GM18951 (cell line): ENCODE data around the gene IL3.
"Not testable (repeated sequence)": the region's sequence is repeated elsewhere in the genome, so short reads cannot be mapped to it uniquely, and the experiment has no call there.

ENCODE experiments used
- POLR2A ChIP-seq: IDR thresholded peaks from 4 replicates; pipeline ENCODE4 v1.6.1; 2011; ENCODE audit warnings: mild to moderate bottlenecking; ENCODE audit not compliant: insufficient read length, insufficient read depth; ENCODE audit errors: extremely low read depth
- in situ Hi-C: fragments of 300-500 bp; cut with MboI; formaldehyde crosslinking; loops from one replicate; pipeline ENCODE4 v1.12.0; 2022; ENCODE audit warnings: low sequenced_read_pairs, mixed read lengths, inconsistent platforms; ENCODE audit not compliant: unreplicated experiment

Gene IL3

GRCh38 chr5:132104556-132104955 is 44.1 kb downstream of the IL3 start:
- in situ Hi-C loops, result no loop called here
- TF ChIP-seq POLR2A, result no peak

DNA sequence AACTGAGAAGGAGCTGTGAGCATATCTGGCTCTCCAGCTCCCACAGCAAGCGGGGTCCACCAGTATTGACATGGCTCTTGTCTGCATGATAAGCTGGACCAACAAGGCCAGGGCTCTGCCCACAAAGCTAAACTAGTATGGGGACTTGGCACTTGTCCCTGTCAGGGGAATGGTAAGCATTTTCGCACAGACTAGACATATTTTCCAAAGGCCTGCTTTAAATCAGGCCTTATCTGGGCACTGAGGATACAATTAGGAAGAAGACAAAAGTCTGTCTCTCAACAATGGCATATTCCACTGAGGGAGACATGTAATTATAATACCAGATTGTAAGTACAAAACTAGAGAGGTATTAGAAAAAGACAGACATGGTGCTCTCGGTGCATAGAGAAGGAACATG is 45.2 kb downstream of the IL3 start:
- no peak for TF ChIP-seq POLR2A
- in situ Hi-C loops, result no loop called here

DNA sequence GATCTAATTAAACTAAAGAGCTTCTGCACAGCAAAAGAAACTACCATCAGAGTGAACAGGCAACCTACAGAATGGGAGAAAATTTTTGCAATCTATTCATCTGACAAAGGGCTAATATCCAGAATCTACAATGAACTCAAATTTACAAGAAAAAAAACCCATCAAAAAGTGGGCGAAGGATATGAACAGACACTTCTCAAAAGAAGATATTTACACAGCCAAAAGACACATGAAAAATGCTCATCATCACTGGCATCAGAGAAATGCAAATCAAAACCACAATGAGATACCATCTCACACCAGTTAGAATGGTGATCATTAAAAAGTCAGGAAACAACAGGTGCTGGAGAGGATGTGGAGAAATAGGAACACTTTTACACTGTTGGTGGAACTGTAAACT is 48.0 kb downstream of the IL3 start:
- in situ Hi-C loops, result not testable (repeated sequence)

DNA sequence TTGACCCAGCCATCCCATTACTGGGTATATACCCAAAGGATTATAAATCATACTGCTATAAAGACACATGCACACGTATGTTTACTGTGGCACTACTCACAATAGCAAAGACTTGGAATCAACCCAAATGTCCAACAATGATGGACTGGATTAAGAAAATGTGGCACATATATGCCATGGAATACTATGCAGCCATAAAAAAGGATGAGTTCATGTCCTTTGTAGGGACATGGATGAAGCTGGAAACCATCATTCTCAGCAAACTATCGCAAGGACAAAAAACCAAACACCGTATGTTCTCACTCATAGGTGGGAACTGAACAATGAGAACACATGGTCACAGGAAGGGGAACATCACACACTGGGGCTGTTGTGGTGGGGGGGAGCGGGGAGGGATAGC is 48.5 kb downstream of the IL3 start:
- in situ Hi-C loops, result not testable (repeated sequence)

DNA sequence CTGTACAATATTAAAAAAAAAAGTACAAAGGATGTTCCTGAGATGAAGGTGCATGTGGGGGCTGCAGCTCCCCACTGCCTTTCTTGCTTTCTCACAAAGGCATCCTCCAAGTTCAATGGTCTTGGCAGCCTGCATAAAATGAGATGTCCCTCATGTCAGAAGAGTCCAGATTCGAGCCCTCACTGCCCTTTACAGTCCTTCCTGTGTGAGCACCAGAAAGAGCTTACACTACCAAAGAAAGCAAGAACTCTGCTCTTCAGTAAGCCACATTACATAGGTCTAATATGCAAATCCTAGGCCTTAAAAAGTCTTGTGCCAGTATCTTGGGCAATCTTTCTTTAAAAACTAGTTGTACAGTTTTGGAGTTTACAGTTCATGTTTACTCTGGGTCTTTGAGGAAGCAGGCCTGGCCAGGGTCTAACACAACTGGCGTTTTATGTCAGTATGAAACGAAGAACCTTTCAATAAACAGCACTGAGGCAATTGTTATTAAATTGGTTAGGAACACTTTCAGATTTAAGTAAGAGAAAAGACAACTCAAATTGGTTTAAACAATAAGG is 49.1 kb downstream of the IL3 start:
- no peak for TF ChIP-seq POLR2A
- in situ Hi-C loops, result no loop called here

GRCh38 chr5:132110195-132110594 is 49.7 kb downstream of the IL3 start:
- TF ChIP-seq POLR2A, result no peak
- in situ Hi-C loops, result no loop called here

DNA sequence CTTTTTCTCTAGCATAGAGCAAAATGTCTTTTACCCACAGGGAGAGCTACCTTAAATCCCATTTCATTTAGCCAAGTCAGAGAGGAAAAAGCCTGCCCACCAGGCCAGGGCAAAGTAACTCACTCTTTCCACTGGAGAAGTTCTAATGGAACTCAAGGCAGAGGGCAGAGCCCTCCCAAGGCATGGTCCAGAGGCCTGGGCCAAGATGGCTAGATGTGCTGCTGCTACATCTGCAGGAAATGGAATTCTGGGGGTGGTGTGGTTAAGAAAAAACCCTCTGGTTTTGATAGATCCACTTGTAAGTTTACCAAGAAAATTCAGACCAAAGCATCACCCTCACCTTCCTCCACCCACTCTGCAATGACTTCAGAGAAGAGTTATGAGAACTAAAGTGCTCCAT is 50.5 kb downstream of the IL3 start:
- in situ Hi-C loops, result no loop called here
- no peak for TF ChIP-seq POLR2A

GRCh38 chr5:132112111-132112510 is 51.7 kb downstream of the IL3 start:
- no peak for TF ChIP-seq POLR2A
- in situ Hi-C loops, result no loop called here
